HepG2 (cell line): ENCODE data around the gene SLC9A8. TPM values are rescaled to one million over a fixed set of nuclear protein-coding genes. Genes with fewer than 3 reads are reported as not detected.
A peak's percentile ranks its signal among the peaks of the same experiment; 100 is the strongest.

Experiments used
- CCDC6 ChIP-seq: sonication (generic); formaldehyde crosslinking; IDR thresholded peaks from 2 replicates; pipeline ENCODE4 v1.8.1; 2022; ENCODE audit warnings: mild to moderate bottlenecking, missing genetic modification reagents, moderate library complexity
- E2F1 ChIP-seq: sonication (generic); formaldehyde crosslinking; IDR thresholded peaks from 2 replicates; pipeline ENCODE4 v1.5.0; 2020; ENCODE audit warnings: missing genetic modification reagents
- EP300 ChIP-seq, 3 experiments: sonication (generic) in 1 of 3; formaldehyde crosslinking in 1 of 3; IDR thresholded peaks; 2 replicates each; pipeline versions ENCODE4 v1.5.1 to v1.6.1; 2011 to 2020; ENCODE audit warnings: low read depth in 2 of 3, low read length in 2 of 3, borderline replicate concordance in 1 of 3, improper control_type of control experiment in 1 of 3, mild to moderate bottlenecking in 1 of 3, missing genetic modification reagents in 1 of 3, moderate library complexity in 1 of 3
- GABPB1 ChIP-seq: IDR thresholded peaks from 2 replicates; pipeline ENCODE4 v1.6.1; 2016; ENCODE audit warnings: mild to moderate bottlenecking, missing genetic modification reagents, moderate library complexity, missing compliant biosample characterization
- GZF1 ChIP-seq: sonication (generic); formaldehyde crosslinking; IDR thresholded peaks from 2 replicates; pipeline ENCODE4 v1.5.1; 2020; ENCODE audit warnings: mild to moderate bottlenecking, missing genetic modification reagents
- HCFC1 ChIP-seq: fragments of 150-350 bp; IDR thresholded peaks from 2 replicates; pipeline ENCODE4 v1.6.1; 2014; ENCODE audit warnings: low read depth, low read length
- HOXA7 ChIP-seq: sonication (generic); formaldehyde crosslinking; IDR thresholded peaks from 2 replicates; pipeline ENCODE4 v1.8.1; 2022; ENCODE audit warnings: mild to moderate bottlenecking, missing genetic modification reagents, moderate library complexity
- HOXD1 ChIP-seq: sonication (generic); formaldehyde crosslinking; IDR thresholded peaks from 2 replicates; pipeline ENCODE4 v1.5.0; 2020; ENCODE audit warnings: missing genetic modification reagents
- LBX2 ChIP-seq: sonication (generic); formaldehyde crosslinking; IDR thresholded peaks from 2 replicates; pipeline ENCODE4 v1.5.0; 2020; ENCODE audit warnings: missing genetic modification reagents, mild to moderate bottlenecking, borderline replicate concordance
- NBN ChIP-seq: fragments of 450-650 bp; conservative IDR thresholded peaks from 2 replicates; pipeline ENCODE4 v1.6.1; 2017
- NFKB2 ChIP-seq: sonication (generic); formaldehyde crosslinking; IDR thresholded peaks from 2 replicates; pipeline ENCODE4 v1.4.0; 2020; ENCODE audit warnings: missing genetic modification reagents, borderline replicate concordance
- SMARCC2 ChIP-seq: fragments of 450-650 bp; IDR thresholded peaks from 2 replicates; pipeline ENCODE4 v1.6.1; 2017; ENCODE audit warnings: antibody characterized with exemption, mild to moderate bottlenecking
- SMYD3 ChIP-seq: sonication (generic); formaldehyde crosslinking; IDR thresholded peaks from 2 replicates; pipeline ENCODE4 v1.8.1; 2023; ENCODE audit warnings: mild to moderate bottlenecking, missing genetic modification reagents
- SRY ChIP-seq: sonication (generic); formaldehyde crosslinking; IDR thresholded peaks from 2 replicates; pipeline ENCODE4 v1.8.0; 2022; ENCODE audit warnings: mild to moderate bottlenecking, missing genetic modification reagents
- U2AF1 ChIP-seq: fragments of 200-400 bp; formaldehyde crosslinking; optimal IDR thresholded peaks from 2 replicates; pipeline ENCODE3; 2017; ENCODE audit warnings: mild to moderate bottlenecking, low read depth, low read length
- WIZ ChIP-seq: sonication (generic); formaldehyde crosslinking; IDR thresholded peaks from 2 replicates; pipeline ENCODE4 v1.5.1; 2020; ENCODE audit warnings: mild to moderate bottlenecking, missing genetic modification reagents
- ZBTB2 ChIP-seq: sonication (generic); formaldehyde crosslinking; IDR thresholded peaks from 2 replicates; pipeline ENCODE4 v1.8.0; 2022; ENCODE audit warnings: low read depth, missing genetic modification reagents
- ZNF205 ChIP-seq: IDR thresholded peaks from 2 replicates; pipeline ENCODE4 v1.6.1; 2018; ENCODE audit warnings: missing biosample characterization, missing genetic modification reagents
- ZNF30 ChIP-seq: sonication (generic); formaldehyde crosslinking; IDR thresholded peaks from 2 replicates; pipeline ENCODE4 v1.5.0; 2020; ENCODE audit warnings: mild to moderate bottlenecking, missing genetic modification reagents
- ZNF431 ChIP-seq: sonication (generic); formaldehyde crosslinking; IDR thresholded peaks from 2 replicates; pipeline ENCODE4 v1.9.0; 2022; ENCODE audit warnings: missing genetic modification reagents, low read depth, mild to moderate bottlenecking, borderline replicate concordance
- ZNF576 ChIP-seq: sonication (generic); formaldehyde crosslinking; IDR thresholded peaks from 2 replicates; pipeline ENCODE4 v1.4.0; 2020; ENCODE audit warnings: mild to moderate bottlenecking, missing genetic modification reagents
- ZNF772 ChIP-seq: sonication (generic); formaldehyde crosslinking; IDR thresholded peaks from 2 replicates; pipeline ENCODE4 v1.5.0; 2020; ENCODE audit warnings: mild to moderate bottlenecking, missing genetic modification reagents
- ZNF781 ChIP-seq: sonication (generic); formaldehyde crosslinking; IDR thresholded peaks from 2 replicates; pipeline ENCODE4 v1.5.1; 2020; ENCODE audit warnings: borderline replicate concordance, mild to moderate bottlenecking, missing genetic modification reagents; ENCODE audit errors: not compliant biosample characterization
- ZNF83 ChIP-seq: sonication (generic); formaldehyde crosslinking; IDR thresholded peaks from 2 replicates; pipeline ENCODE4 v1.4.0; 2020; ENCODE audit warnings: missing genetic modification reagents, mild to moderate bottlenecking, borderline replicate concordance
- ZSCAN22 ChIP-seq: sonication (generic); formaldehyde crosslinking; IDR thresholded peaks from 2 replicates; pipeline ENCODE4 v1.4.0; 2020; ENCODE audit warnings: mild to moderate bottlenecking, missing genetic modification reagents
- polyA plus RNA-seq, 8 experiments: library from polyadenylated mRNA; depleted of rRNA in 3 of 8; stranded (reverse) in 7 of 8; unstranded in 1 of 8; fragments of >200 nt; fragmentation: Illumina TruSeq in 4 of 8; extraction: Trizol in 4 of 8; gene quantifications; 2 replicates each; pipeline versions ENCODE4 v1.2.1 to v1.2.3, GENCODE V29; 2011 to 2016; ENCODE audit warnings: low read depth in 4 of 8, missing spikeins in 1 of 8, mixed read lengths in 1 of 8; ENCODE audit not compliant: insufficient read depth in 1 of 8
- total RNA-seq, 5 experiments: library from RNA; depleted of rRNA; stranded (reverse); fragments of >200 nt; fragmentation: Illumina TruSeq; extraction: Trizol; gene quantifications; 2 replicates each; pipeline ENCODE4 v1.2.3, GENCODE V29; 2016; ENCODE audit warnings: low read depth in 1 of 5

SLC9A8 gene
- total and polyA plus RNA-seq, 2 of the 13 experiments (the other 11 are each of a cell fraction or from before 2014, with no cell fraction given): 4.1 to 7.4 TPM

GRCh38 chr20:49812507-49813304 is at the start of gene SLC9A8 (continued):
- TF ChIP-seq E2F1 (CRISPR knock-in tag): peak; percentile 96
- TF ChIP-seq ZBTB2 (CRISPR knock-in tag): no peak
- TF ChIP-seq SRY: peak; percentile 42; the same call in 1 of the 2 replicates
- peak; percentile 86 for TF ChIP-seq U2AF1
- no peak for TF ChIP-seq SMARCC2
- no peak for TF ChIP-seq WIZ (CRISPR knock-in tag)
- TF ChIP-seq ZNF781 (CRISPR knock-in tag): peak; percentile 86
- no peak for TF ChIP-seq LBX2 (CRISPR knock-in tag)
- no peak; the same call in 1 of the 2 replicates for TF ChIP-seq NFKB2 (CRISPR knock-in tag)
- TF ChIP-seq GABPB1 (CRISPR knock-in tag): peak; percentile 99
- TF ChIP-seq ZNF30: peak; percentile 58; the same call in 1 of the 2 replicates
- peak; percentile 93 for TF ChIP-seq SMYD3 (CRISPR knock-in tag)
- TF ChIP-seq ZNF431 (CRISPR knock-in tag): no peak; the same call in 1 of the 2 replicates
- peak in 1 of 2 experiments; percentile 46; a peak in 2 of 4 replicates for TF ChIP-seq EP300 (IDR thresholded peaks at IDR 0.05; ENCODE audit: low read depth in 2 of 2, low read length in 2 of 2)
- TF ChIP-seq EP300 (CRISPR knock-in tag; IDR thresholded peaks at IDR 0.05; ENCODE audit: borderline replicate concordance): no peak
- TF ChIP-seq HOXD1: peak; percentile 50; the same call in 1 of the 2 replicates
- TF ChIP-seq GZF1 (CRISPR knock-in tag): no peak
- TF ChIP-seq CCDC6 (CRISPR knock-in tag): peak; percentile 51; the same call in 1 of the 2 replicates
- no peak for TF ChIP-seq ZSCAN22
- TF ChIP-seq ZNF576 (CRISPR knock-in tag): 0 out of 2 replicates have a peak, but pooled peaks have one; percentile 70
- TF ChIP-seq NBN: no peak
- peak; percentile 89; the same call in 1 of the 2 replicates for TF ChIP-seq ZNF205
- no peak for TF ChIP-seq HOXA7 (CRISPR knock-in tag)
- TF ChIP-seq HCFC1: peak; percentile 41; the same call in 1 of the 2 replicates
- TF ChIP-seq ZNF772 (CRISPR knock-in tag): peak; percentile 98
- TF ChIP-seq ZNF83 (CRISPR knock-in tag): peak; percentile 55
